SK-N-SH (cell line): ENCODE measurements around the gene ITM2B. TPM values are rescaled to one million over a fixed set of nuclear protein-coding genes. Genes with fewer than 3 reads are reported as not detected.

Experiments
- CTCF ChIA-PET: fragments of 300-600, 350-600 bp; formaldehyde crosslinking; extraction: SDS; loops from one replicate; lab custom pipeline; 2021; lab: Yijun Ruan, JAX
- POLR2A ChIA-PET: fragments of 350-600 bp; sonication (Branson Sonifier 250); formaldehyde crosslinking; extraction: SDS; loops from one replicate; lab custom pipeline; 2020; ENCODE audit warnings: antibody characterized with exemption, inconsistent platforms; lab: Yijun Ruan, JAX
- DNase-seq: peaks from one replicate; pipeline ENCODE4 v3.0.0; 2012
- H2AFZ ChIP-seq: fragments of 200-600 bp; sonication (generic); 2 replicates; pipeline ENCODE4 v1.8.1; 2016; ENCODE audit warnings: antibody characterized with exemption, mild to moderate bottlenecking, low read depth
- H3F3A ChIP-seq: fragments of 200-600 bp; sonication (generic); replicated peaks from 2 replicates; pipeline ENCODE3; 2016; ENCODE audit warnings: antibody characterized with exemption, mild to moderate bottlenecking; ENCODE audit not compliant: insufficient read depth
- H3K27ac ChIP-seq, 2 experiments: fragments of 200-500 bp in 1 of 2; fragments of 200-600 bp in 1 of 2; sonication (Bioruptor generic) in 1 of 2; sonication (generic), shearing (Covaris generic) in 1 of 2; 2 replicates each; pipeline versions ENCODE4 v1.5.1 to v1.6.1; 2014 to 2016; ENCODE audit warnings: low read depth in 2 of 2, inconsistent platforms in 1 of 2, low read length in 1 of 2, mild to moderate bottlenecking in 1 of 2, mixed read lengths in 1 of 2
- H3K27me3 ChIP-seq: fragments of 200-600 bp; sonication (generic), shearing (Covaris generic); 2 replicates; pipeline ENCODE4 v1.6.1; 2016; ENCODE audit warnings: mixed run types; ENCODE audit not compliant: insufficient read depth
- H3K36me3 ChIP-seq, 2 experiments: fragments of 200-500 bp in 1 of 2; fragments of 200-600 bp in 1 of 2; sonication (Bioruptor generic) in 1 of 2; sonication (generic) in 1 of 2; replicated peaks in 1 of 2; 2 replicates each; pipeline versions ENCODE3 to v1.5.1; 2014 to 2016; ENCODE audit warnings: low read length in 1 of 2, mild to moderate bottlenecking in 1 of 2; ENCODE audit not compliant: insufficient read depth in 2 of 2, control insufficient read depth in 1 of 2
- H3K4me1 ChIP-seq, 2 experiments: fragments of 200-500 bp in 1 of 2; fragments of 200-600 bp in 1 of 2; sonication (Bioruptor generic) in 1 of 2; sonication (generic), shearing (Covaris generic) in 1 of 2; 2 replicates each; pipeline versions ENCODE4 v1.5.1 to v1.6.1; 2014 to 2016; ENCODE audit warnings: low read depth in 1 of 2, low read length in 1 of 2, mixed run types in 1 of 2; ENCODE audit not compliant: insufficient read depth in 2 of 2, control insufficient read depth in 1 of 2
- H3K4me2 ChIP-seq: fragments of 200-600 bp; sonication (generic), shearing (Covaris generic); 2 replicates; pipeline ENCODE4 v1.6.1; 2017; ENCODE audit warnings: mixed run types
- H3K4me3 ChIP-seq, 2 experiments: fragments of 200-500 bp in 1 of 2; fragments of 200-600 bp in 1 of 2; sonication (Bioruptor generic) in 1 of 2; sonication (generic), shearing (Covaris generic) in 1 of 2; 2 replicates each; pipeline versions ENCODE4 v1.5.1 to v1.8.1; 2014 to 2016; ENCODE audit warnings: low read depth in 2 of 2, inconsistent platforms in 1 of 2, low read length in 1 of 2, mild to moderate bottlenecking in 1 of 2, mixed read lengths in 1 of 2, moderate library complexity in 1 of 2
- H3K79me2 ChIP-seq: fragments of 200-600 bp; sonication (generic); 2 replicates; pipeline ENCODE4 v1.8.1; 2017; ENCODE audit warnings: mild to moderate bottlenecking; ENCODE audit not compliant: insufficient read depth
- H3K9ac ChIP-seq: fragments of 200-600 bp; sonication (generic); 2 replicates; pipeline ENCODE4 v1.6.1; 2017; ENCODE audit warnings: mixed run types
- H3K9me2 ChIP-seq: fragments of 200-600 bp; sonication (generic); 2 replicates; pipeline ENCODE4 v1.6.1; 2017; ENCODE audit warnings: mixed run types
- H3K9me3 ChIP-seq: fragments of 200-600 bp; sonication (generic); 2 replicates; pipeline ENCODE4 v1.6.1; 2017; ENCODE audit warnings: mixed run types, mild to moderate bottlenecking, moderate library complexity
- H4K20me1 ChIP-seq: fragments of 200-600 bp; sonication (generic); 2 replicates; pipeline ENCODE4 v1.6.1; 2017; ENCODE audit warnings: mild to moderate bottlenecking, mixed run types; ENCODE audit not compliant: insufficient read depth
- ELF1 ChIP-seq: IDR thresholded peaks from 2 replicates; pipeline ENCODE4 v1.4.0; 2012
- FOXJ3 ChIP-seq: sonication (generic); formaldehyde crosslinking; IDR thresholded peaks from 2 replicates; pipeline ENCODE4 v1.5.1; 2020; ENCODE audit warnings: mild to moderate bottlenecking, missing genetic modification reagents
- FOXM1 ChIP-seq: IDR thresholded peaks from 2 replicates; pipeline ENCODE4 v1.4.0; 2012; ENCODE audit warnings: low read depth, mild to moderate bottlenecking
- NRF1 ChIP-seq: IDR thresholded peaks from 2 replicates; pipeline ENCODE4 v1.6.1; 2012; ENCODE audit warnings: low read depth, mild to moderate bottlenecking, low read length
- POLR2AphosphoS5 ChIP-seq: IDR thresholded peaks from 2 replicates; pipeline ENCODE4 v1.6.1; 2012; ENCODE audit warnings: low read depth, low read length
- RFX5 ChIP-seq: IDR thresholded peaks from 2 replicates; pipeline ENCODE4 v1.6.1; 2012; ENCODE audit warnings: mild to moderate bottlenecking, improper control_type of control experiment, low read length
- SIN3A ChIP-seq: IDR thresholded peaks from 2 replicates; pipeline ENCODE4 v1.6.1; 2012; ENCODE audit warnings: low read depth, mild to moderate bottlenecking, low read length, moderate library complexity, borderline replicate concordance
- SMC3 ChIP-seq: IDR thresholded peaks from 2 replicates; pipeline ENCODE4 v1.6.1; 2012; ENCODE audit warnings: low read depth, low read length, improper control_type of control experiment
- TCF12 ChIP-seq: IDR thresholded peaks from 2 replicates; pipeline ENCODE4 v1.4.0; 2012
- YY1 ChIP-seq: IDR thresholded peaks from 2 replicates; pipeline ENCODE4 v1.4.0; 2012; ENCODE audit warnings: low read depth, mild to moderate bottlenecking
- WGBS: methylation state at CpG from one replicate; pipeline ENCODE4 v1.1.6; 2017; ENCODE audit warnings: low lambda C conversion rate; 5-methylcytosine and 5-hydroxymethylcytosine counted together
- polyA plus RNA-seq, 3 experiments: library from polyadenylated mRNA; depleted of rRNA; stranded (reverse); fragments of >200 nt; gene quantifications; 2 replicates each; pipeline ENCODE4 v1.2.3, GENCODE V29; 2012
- TF ChIP-seq, protein P1 (sequence below): IDR thresholded peaks from 2 replicates; pipeline ENCODE4 v1.4.0; 2012; ENCODE audit warnings: low read depth, borderline replicate concordance

The ITM2B gene
- polyA plus RNA-seq, 1 of the 3 experiments (the other 2 are of a cell fraction): 184 TPM

DNA sequence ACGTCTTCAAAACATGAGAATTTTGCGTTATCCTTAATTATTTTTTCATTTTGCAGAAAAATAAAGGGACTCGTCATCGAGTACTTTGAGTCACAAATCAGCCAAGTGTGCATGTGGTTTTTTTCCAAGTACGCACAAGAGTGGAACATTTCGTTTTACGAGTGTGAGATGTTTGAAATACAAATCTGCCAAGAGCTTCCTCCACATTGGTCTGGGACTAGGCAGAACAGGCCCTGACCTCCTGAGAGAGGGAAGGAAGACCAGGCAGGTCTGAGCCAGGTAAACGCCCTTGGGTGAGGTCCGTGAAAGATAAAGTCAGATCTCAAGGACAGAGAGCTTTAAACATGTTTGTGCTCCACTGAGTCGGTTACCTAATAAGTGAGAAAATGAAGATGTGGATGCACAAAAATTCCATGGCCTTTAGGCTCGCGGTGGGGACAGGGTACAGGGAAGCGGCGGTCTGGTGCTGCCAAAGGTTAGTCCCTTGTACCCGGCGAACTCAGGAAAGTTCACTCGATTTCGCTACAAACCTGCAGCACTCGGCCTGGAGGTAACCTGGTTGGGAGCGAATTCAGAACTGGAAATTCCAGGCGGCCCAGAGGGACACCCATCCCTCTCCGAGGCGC is 473 bp upstream of the ITM2B start:
- H4K20me1 ChIP-seq: peaks cover 19% of the 10 kb centered on the region; the same call in 1 of the 2 replicates
- H3K9ac ChIP-seq: peak overlapping the region; percentile 50; the same call in 1 of the 2 replicates
- WGBS: 70% methylated on average over 14 of the region's 23 CpGs
- H3K4me1 ChIP-seq: peaks cover 10 to 22% of the 10 kb centered on the region in 2 experiments; a peak in 3 of 4 replicates
- H2AFZ ChIP-seq: peak overlapping the region; percentile 67
- no peaks in the 10 kb centered on the region for H3K36me3 ChIP-seq
- peak overlapping the region; percentile 69 for H3K4me2 ChIP-seq
- H3K27me3 ChIP-seq: no peaks in the 10 kb centered on the region
- H3K9me2 ChIP-seq: no peaks in the 10 kb centered on the region
- CTCF ChIA-PET: interaction anchor here (0.7 to 1.7 kb wide), 8 partner anchors 10 to 139 kb away, joined by 3 to 5 read pairs (median 4); partner anchors contain the start of gene MED4
- H3F3A ChIP-seq: peaks cover 17% of the 10 kb centered on the region
- peak overlapping the region in 1 of 2 experiments; percentile 65; a peak in 1 of 4 replicates for H3K27ac ChIP-seq
- POLR2A ChIA-PET: interaction anchor here (0.6 to 1.2 kb wide), 4 partner anchors 10 to 300 kb away, joined by 3 to 7 read pairs (median 3); partner anchors contain the start of gene RCBTB2
- H3K79me2 ChIP-seq: peaks cover 45% of the 10 kb centered on the region
- TF ChIP-seq RFX5: no peak
- no peak for TF ChIP-seq FOXM1
- TF ChIP-seq POLR2AphosphoS5: no peak
- TF ChIP-seq TCF12: no peak
- TF ChIP-seq, protein P1, sequence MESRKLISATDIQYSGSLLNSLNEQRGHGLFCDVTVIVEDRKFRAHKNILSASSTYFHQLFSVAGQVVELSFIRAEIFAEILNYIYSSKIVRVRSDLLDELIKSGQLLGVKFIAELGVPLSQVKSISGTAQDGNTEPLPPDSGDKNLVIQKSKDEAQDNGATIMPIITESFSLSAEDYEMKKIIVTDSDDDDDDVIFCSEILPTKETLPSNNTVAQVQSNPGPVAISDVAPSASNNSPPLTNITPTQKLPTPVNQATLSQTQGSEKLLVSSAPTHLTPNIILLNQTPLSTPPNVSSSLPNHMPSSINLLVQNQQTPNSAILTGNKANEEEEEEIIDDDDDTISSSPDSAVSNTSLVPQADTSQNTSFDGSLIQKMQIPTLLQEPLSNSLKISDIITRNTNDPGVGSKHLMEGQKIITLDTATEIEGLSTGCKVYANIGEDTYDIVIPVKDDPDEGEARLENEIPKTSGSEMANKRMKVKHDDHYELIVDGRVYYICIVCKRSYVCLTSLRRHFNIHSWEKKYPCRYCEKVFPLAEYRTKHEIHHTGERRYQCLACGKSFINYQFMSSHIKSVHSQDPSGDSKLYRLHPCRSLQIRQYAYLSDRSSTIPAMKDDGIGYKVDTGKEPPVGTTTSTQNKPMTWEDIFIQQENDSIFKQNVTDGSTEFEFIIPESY: no peak
- TF ChIP-seq SMC3: no peak
- no peak for TF ChIP-seq ELF1
- no peak for TF ChIP-seq NRF1
- TF ChIP-seq SIN3A: no peak
- TF ChIP-seq FOXJ3: no peak
- DNase-seq: no peak
- H3K9me3 ChIP-seq: no peaks in the 10 kb centered on the region
- peak overlapping the region; percentile 81 to 99 for H3K4me3 ChIP-seq

DNA sequence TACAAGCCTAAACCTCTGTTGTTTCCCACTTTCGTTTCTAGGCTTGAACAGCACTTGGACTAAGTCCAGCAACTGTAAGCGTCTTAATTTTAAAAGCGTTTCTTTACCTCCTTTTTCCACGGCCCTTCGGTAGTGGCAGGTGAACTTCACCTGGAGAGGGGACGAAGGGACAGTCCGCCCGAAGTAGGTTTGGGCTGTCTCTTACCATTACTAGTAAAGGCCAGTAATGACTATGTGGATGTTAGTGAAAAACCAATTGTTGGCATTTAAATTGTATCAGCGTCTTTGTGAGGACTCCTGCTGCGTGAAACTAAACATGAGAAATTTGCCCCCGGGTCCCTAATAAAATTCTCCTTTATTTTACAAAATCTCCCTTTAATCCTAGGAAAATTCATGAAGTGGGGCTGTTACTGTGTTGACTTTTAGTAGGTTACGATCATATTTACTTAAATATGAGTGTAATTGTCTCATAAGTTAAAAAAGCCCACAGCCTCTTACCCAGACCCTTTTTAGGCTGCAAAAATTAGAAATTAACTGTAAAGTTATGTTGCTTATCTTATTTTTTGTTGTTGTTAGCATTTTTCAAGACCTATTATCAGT is 983 bp downstream of the ITM2B start:
- no peak for DNase-seq
- H3K4me2 ChIP-seq: peak overlapping the region; percentile 69
- POLR2A ChIA-PET: no interaction called here
- peak overlapping the region; percentile 81 to 99 for H3K4me3 ChIP-seq
- WGBS: 3% methylated on average over 12 of the region's 12 CpGs
- peaks cover 18 to 22% of the 10 kb centered on the region in 2 experiments; a peak in 3 of 4 replicates for H3K4me1 ChIP-seq
- H2AFZ ChIP-seq: peak overlapping the region; percentile 80; the same call in 1 of the 2 replicates
- CTCF ChIA-PET: interaction anchor here (1.1 to 1.7 kb wide), 4 partner anchors 13 to 139 kb away, joined by 5 to 6 read pairs (median 5); partner anchors contain the start of gene MED4
- peak overlapping the region; percentile 73 to 94 for H3K27ac ChIP-seq
- no peaks in the 10 kb centered on the region for H3K9me3 ChIP-seq
- no peaks in the 10 kb centered on the region for H3K27me3 ChIP-seq
- H3F3A ChIP-seq: peaks cover 17% of the 10 kb centered on the region
- H4K20me1 ChIP-seq: peaks cover 30% of the 10 kb centered on the region; the same call in 1 of the 2 replicates
- no peaks in the 10 kb centered on the region for H3K9me2 ChIP-seq
- peaks cover 0 to 5% of the 10 kb centered on the region in 2 experiments for H3K36me3 ChIP-seq
- TF ChIP-seq ELF1 (no peak), YY1 (peak; percentile 81)
- H3K9ac ChIP-seq: peak overlapping the region; percentile 99
- peaks cover 59% of the 10 kb centered on the region for H3K79me2 ChIP-seq
